SK-N-SH (cell line): Measurements from ENCODE around the gene PDE6B.

Source experiments
- ELF1 ChIP-seq: IDR thresholded peaks from 2 replicates; pipeline ENCODE4 v1.4.0; 2012
- EZH2phosphoT487 ChIP-seq: fragments of 200-600 bp; sonication (generic); IDR thresholded peaks from 2 replicates; pipeline ENCODE4 v1.6.1; 2017; ENCODE audit warnings: low read depth, mixed run types, mild to moderate bottlenecking, antibody characterized with exemption, moderate library complexity, borderline replicate concordance
- FOXM1 ChIP-seq: IDR thresholded peaks from 2 replicates; pipeline ENCODE4 v1.4.0; 2012; ENCODE audit warnings: low read depth, mild to moderate bottlenecking
- JUND ChIP-seq: IDR thresholded peaks from 2 replicates; pipeline ENCODE4 v1.4.0; 2012
- NFIC ChIP-seq: IDR thresholded peaks from 2 replicates; pipeline ENCODE4 v1.4.0; 2012; ENCODE audit warnings: borderline replicate concordance
- RCOR1 ChIP-seq: fragments of 150-350 bp; IDR thresholded peaks from 2 replicates; pipeline ENCODE4 v1.6.1; 2017; ENCODE audit warnings: antibody characterized with exemption, low read length
- RFX5 ChIP-seq: IDR thresholded peaks from 2 replicates; pipeline ENCODE4 v1.6.1; 2012; ENCODE audit warnings: mild to moderate bottlenecking, improper control_type of control experiment, low read length
- RXRA ChIP-seq: IDR thresholded peaks from 2 replicates; pipeline ENCODE4 v1.4.0; 2012; ENCODE audit warnings: low read depth, mild to moderate bottlenecking, borderline replicate concordance
- SIN3A ChIP-seq: IDR thresholded peaks from 2 replicates; pipeline ENCODE4 v1.6.1; 2012; ENCODE audit warnings: low read depth, mild to moderate bottlenecking, low read length, moderate library complexity, borderline replicate concordance
- TF ChIP-seq, protein P1 (sequence below): fragments of 200-600 bp; sonication (generic); IDR thresholded peaks from 2 replicates; pipeline ENCODE4 v1.6.1; 2017; ENCODE audit warnings: antibody characterized with exemption, mild to moderate bottlenecking, moderate library complexity
- TF ChIP-seq, protein P2 (sequence below): IDR thresholded peaks from 2 replicates; pipeline ENCODE4 v1.4.0; 2012; ENCODE audit warnings: low read depth
- TF ChIP-seq, protein P3 (sequence below): IDR thresholded peaks from 2 replicates; pipeline ENCODE4 v1.6.1; 2012; ENCODE audit warnings: mild to moderate bottlenecking, low read depth, low read length, moderate library complexity
- TF ChIP-seq, protein P4 (sequence below): fragments of 150-350 bp; IDR thresholded peaks from 2 replicates; pipeline ENCODE4 v1.6.1; 2016; ENCODE audit warnings: mild to moderate bottlenecking, low read depth, low read length

DNA sequence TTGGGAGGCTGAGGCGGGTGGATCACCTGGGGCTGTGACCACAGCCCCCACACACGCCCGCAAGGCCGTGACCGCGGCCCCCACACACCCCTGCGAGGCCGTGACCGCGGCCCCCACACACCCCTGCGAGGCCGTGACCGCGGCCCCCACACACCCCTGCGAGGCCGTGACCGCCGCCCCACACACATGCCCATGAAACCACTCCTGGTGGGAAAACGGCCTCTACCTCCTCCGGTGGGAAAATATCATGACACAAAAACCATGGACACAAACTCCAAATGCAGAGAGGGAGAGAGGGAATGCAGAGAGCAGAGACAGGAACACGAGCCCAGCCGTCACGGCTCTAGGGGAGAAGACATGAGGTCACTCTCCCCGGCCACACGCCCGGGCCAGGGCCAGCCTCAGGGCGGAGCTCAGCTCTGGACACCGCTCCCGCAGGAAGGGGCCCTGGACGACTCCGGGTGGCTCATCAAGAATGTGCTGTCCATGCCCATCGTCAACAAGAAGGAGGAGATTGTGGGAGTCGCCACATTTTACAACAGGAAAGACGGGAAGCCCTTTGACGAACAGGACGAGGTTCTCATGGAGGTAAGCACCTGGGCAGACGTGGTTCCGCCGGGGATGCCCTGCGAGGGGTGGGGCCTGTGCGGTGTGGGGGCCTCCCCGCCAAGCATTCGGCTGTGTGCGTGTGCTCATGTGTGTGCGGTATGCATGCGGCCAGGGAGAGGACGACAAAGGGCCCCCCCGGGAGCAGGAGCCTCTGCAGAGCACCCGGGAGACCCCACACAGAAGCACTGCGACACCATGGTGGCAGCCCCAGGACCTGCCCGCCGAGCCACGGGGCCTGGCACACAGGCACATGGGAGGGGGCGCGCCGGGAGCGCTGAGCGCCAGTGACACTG, 31.3 kb downstream of the PDE6B start:
- TF ChIP-seq, protein P1, sequence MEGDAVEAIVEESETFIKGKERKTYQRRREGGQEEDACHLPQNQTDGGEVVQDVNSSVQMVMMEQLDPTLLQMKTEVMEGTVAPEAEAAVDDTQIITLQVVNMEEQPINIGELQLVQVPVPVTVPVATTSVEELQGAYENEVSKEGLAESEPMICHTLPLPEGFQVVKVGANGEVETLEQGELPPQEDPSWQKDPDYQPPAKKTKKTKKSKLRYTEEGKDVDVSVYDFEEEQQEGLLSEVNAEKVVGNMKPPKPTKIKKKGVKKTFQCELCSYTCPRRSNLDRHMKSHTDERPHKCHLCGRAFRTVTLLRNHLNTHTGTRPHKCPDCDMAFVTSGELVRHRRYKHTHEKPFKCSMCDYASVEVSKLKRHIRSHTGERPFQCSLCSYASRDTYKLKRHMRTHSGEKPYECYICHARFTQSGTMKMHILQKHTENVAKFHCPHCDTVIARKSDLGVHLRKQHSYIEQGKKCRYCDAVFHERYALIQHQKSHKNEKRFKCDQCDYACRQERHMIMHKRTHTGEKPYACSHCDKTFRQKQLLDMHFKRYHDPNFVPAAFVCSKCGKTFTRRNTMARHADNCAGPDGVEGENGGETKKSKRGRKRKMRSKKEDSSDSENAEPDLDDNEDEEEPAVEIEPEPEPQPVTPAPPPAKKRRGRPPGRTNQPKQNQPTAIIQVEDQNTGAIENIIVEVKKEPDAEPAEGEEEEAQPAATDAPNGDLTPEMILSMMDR: no peak
- no peak for TF ChIP-seq EZH2phosphoT487
- no peak for TF ChIP-seq NFIC
- TF ChIP-seq, protein P2, sequence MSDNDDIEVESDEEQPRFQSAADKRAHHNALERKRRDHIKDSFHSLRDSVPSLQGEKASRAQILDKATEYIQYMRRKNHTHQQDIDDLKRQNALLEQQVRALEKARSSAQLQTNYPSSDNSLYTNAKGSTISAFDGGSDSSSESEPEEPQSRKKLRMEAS: no peak
- TF ChIP-seq, protein P3, sequence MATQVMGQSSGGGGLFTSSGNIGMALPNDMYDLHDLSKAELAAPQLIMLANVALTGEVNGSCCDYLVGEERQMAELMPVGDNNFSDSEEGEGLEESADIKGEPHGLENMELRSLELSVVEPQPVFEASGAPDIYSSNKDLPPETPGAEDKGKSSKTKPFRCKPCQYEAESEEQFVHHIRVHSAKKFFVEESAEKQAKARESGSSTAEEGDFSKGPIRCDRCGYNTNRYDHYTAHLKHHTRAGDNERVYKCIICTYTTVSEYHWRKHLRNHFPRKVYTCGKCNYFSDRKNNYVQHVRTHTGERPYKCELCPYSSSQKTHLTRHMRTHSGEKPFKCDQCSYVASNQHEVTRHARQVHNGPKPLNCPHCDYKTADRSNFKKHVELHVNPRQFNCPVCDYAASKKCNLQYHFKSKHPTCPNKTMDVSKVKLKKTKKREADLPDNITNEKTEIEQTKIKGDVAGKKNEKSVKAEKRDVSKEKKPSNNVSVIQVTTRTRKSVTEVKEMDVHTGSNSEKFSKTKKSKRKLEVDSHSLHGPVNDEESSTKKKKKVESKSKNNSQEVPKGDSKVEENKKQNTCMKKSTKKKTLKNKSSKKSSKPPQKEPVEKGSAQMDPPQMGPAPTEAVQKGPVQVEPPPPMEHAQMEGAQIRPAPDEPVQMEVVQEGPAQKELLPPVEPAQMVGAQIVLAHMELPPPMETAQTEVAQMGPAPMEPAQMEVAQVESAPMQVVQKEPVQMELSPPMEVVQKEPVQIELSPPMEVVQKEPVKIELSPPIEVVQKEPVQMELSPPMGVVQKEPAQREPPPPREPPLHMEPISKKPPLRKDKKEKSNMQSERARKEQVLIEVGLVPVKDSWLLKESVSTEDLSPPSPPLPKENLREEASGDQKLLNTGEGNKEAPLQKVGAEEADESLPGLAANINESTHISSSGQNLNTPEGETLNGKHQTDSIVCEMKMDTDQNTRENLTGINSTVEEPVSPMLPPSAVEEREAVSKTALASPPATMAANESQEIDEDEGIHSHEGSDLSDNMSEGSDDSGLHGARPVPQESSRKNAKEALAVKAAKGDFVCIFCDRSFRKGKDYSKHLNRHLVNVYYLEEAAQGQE: no peak
- no peak for TF ChIP-seq JUND
- TF ChIP-seq RFX5: no peak
- no peak for TF ChIP-seq SIN3A
- TF ChIP-seq RCOR1: no peak
- TF ChIP-seq, protein P4, sequence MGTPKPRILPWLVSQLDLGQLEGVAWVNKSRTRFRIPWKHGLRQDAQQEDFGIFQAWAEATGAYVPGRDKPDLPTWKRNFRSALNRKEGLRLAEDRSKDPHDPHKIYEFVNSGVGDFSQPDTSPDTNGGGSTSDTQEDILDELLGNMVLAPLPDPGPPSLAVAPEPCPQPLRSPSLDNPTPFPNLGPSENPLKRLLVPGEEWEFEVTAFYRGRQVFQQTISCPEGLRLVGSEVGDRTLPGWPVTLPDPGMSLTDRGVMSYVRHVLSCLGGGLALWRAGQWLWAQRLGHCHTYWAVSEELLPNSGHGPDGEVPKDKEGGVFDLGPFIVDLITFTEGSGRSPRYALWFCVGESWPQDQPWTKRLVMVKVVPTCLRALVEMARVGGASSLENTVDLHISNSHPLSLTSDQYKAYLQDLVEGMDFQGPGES: no peak
- TF ChIP-seq ELF1: no peak
- no peak for TF ChIP-seq RXRA
- no peak for TF ChIP-seq FOXM1
